WERI-Rb-1 (cell line): Measurements from ENCODE around the gene MYO5A.

Experiments
- DNase-seq: peaks from one replicate; pipeline ENCODE4 v3.0.0-alpha.2; 2020
- H3K27ac ChIP-seq: fragments of 250-450 bp; sonication (Bioruptor Pico); 2 replicates; pipeline ENCODE4 v1.5.1; 2020; ENCODE audit warnings: mild to moderate bottlenecking, moderate library complexity
- H3K27me3 ChIP-seq: fragments of 250-450 bp; sonication (Bioruptor Pico); 2 replicates; pipeline ENCODE4 v1.5.1; 2021; ENCODE audit warnings: mild to moderate bottlenecking, low read depth, moderate library complexity; ENCODE audit not compliant: insufficient read depth, severe bottlenecking
- H3K36me3 ChIP-seq: fragments of 250-450 bp; sonication (Bioruptor Pico); 2 replicates; pipeline ENCODE4 v1.5.1; 2020; ENCODE audit warnings: mild to moderate bottlenecking, moderate library complexity
- H3K4me3 ChIP-seq: 2 replicates; pipeline ENCODE4 v1.5.1; 2011; ENCODE audit warnings: low read depth, mild to moderate bottlenecking, control low read depth, low read length
- H3K9me3 ChIP-seq: fragments of 250-450 bp; sonication (Bioruptor Pico); 2 replicates; pipeline ENCODE4 v1.5.1; 2021; ENCODE audit warnings: mild to moderate bottlenecking, moderate library complexity; ENCODE audit not compliant: severe bottlenecking
- TF ChIP-seq, protein P1 (sequence below): IDR thresholded peaks from 2 replicates; pipeline ENCODE4 v1.5.1; 2011; ENCODE audit warnings: low read depth, mild to moderate bottlenecking, control low read depth, inconsistent platforms, low read length

Gene MYO5A

DNA sequence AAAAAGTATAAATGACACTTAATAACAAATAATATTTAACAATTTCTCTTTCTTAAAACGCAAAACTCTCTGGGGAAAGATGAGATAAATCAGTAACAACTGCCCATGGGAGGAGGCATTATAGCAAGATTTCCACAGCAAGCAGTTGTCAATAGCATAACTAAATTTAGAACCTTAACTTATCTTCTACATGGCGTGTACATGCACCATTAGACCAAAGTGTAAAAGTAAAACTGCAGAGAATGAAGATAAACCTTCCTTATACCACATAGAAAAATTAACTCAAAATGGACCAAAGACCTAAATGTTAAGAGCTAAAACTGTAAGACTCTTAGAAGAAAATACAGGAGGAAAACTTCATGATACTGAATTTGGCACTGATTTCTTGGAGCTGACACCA is 39.9 kb downstream of the MYO5A start:
- Histone ChIP-seq H3K27me3 (no peaks in the 10 kb centered on the region), H3K4me3 (no peak overlapping the region), H3K36me3 (no peaks in the 10 kb centered on the region), H3K9me3 (no peaks in the 10 kb centered on the region), H3K27ac (no peak overlapping the region)
- no peak for DNase-seq
- TF ChIP-seq, protein P1, sequence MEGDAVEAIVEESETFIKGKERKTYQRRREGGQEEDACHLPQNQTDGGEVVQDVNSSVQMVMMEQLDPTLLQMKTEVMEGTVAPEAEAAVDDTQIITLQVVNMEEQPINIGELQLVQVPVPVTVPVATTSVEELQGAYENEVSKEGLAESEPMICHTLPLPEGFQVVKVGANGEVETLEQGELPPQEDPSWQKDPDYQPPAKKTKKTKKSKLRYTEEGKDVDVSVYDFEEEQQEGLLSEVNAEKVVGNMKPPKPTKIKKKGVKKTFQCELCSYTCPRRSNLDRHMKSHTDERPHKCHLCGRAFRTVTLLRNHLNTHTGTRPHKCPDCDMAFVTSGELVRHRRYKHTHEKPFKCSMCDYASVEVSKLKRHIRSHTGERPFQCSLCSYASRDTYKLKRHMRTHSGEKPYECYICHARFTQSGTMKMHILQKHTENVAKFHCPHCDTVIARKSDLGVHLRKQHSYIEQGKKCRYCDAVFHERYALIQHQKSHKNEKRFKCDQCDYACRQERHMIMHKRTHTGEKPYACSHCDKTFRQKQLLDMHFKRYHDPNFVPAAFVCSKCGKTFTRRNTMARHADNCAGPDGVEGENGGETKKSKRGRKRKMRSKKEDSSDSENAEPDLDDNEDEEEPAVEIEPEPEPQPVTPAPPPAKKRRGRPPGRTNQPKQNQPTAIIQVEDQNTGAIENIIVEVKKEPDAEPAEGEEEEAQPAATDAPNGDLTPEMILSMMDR: no peak

DNA sequence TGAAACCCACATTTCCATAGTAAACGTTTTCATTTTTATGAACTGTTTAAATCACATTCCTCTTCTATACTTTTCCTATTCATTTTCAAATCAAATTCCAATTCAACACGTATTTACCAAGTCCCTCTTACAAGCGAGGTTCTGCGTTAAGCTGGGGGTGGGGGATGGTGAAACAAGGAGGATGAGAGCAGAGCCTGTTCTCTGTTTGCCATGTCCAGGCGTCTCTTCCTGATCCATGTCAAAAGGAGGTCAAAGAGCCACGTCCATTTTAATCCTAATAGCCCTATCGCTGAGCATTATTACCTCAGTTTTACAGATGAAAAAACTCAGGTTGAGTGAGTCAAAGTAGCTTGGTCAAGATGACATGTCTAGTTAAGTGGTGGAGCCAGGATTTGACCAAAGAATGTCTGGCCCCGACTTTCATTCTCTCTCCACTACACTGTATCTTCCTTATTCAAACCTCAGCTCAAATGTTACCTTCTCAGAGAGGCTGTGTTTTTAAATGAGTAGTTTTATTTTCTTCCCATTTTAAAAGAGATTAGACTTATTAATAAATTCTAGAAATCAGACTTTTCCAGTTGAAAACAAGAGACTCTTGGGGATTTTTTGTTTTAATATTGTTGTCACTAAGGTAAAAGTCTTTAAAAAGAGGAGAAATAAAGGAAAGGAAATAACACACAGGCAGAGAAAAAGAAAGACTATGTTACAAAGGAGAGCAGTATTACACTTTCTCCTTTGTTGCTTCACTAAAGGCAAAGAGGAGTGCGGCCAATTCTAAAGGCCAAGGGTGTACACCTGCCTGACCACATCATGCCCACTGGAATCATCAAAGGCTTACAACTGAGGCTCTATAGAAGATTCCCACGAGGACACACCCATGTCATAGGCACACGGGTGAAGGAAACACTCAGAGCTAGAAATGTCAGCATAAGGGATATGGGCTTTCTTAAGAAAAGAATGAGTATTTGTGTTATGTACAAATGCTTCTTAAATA is 42.4 kb downstream of the MYO5A start:
- TF ChIP-seq, protein P1: no peak
- H3K4me3 ChIP-seq: no peak overlapping the region

DNA sequence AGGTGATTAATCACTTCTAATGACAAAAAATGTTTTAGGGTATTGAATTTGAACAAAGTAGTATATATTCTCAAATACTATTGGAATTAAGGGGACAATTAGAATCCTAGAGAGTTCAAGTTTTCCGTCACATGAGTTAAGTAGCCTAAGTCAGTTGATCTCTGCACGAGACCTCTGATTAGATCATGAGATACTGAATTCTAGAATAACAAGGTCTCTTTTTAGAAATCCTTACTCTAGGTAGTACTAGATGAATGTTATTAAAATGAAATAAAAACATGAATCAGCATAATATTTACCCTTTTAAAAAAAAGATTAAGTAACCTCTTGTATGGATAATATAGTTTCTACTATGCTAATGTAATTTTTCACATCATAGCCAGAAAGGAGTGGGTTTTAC is 43.4 kb downstream of the MYO5A start:
- Histone ChIP-seq H3K27ac (peak overlapping the region; percentile 48), H3K9me3 (no peaks in the 10 kb centered on the region), H3K27me3 (no peaks in the 10 kb centered on the region), H3K4me3 (no peak overlapping the region), H3K36me3 (no peaks in the 10 kb centered on the region)
- TF ChIP-seq, protein P1: no peak
- no peak for DNase-seq

More for the DNA sequence above, 42.4 kb downstream of the MYO5A start:
- H3K9me3 ChIP-seq: no peaks in the 10 kb centered on the region
- no peaks in the 10 kb centered on the region for H3K36me3 ChIP-seq
- DNase-seq: peak; percentile 73
- H3K27me3 ChIP-seq: no peaks in the 10 kb centered on the region
- peak overlapping the region; percentile 48 for H3K27ac ChIP-seq

DNA sequence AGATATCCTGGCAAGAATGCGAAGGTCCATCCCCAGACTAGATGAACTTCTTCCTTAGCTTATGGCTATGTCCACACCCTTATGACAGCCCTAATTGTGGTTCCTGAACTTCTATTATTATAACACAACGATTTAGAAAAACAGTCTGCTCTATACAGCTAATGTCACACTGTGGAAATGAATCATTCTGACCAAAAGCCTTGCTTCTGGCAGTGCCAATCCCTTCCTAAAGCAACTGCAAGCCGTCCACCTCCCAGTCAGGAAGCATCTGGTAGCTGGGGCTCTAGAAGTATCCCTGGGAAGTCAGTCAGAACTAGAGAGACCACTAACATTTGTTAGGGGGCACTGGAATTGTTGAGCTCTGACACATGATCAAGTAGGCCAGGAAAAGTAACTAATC is 45.0 kb downstream of the MYO5A start:
- TF ChIP-seq, protein P1: no peak
- Histone ChIP-seq H3K27ac (no peak overlapping the region), H3K36me3 (no peaks in the 10 kb centered on the region), H3K9me3 (no peaks in the 10 kb centered on the region), H3K27me3 (no peaks in the 10 kb centered on the region), H3K4me3 (no peak overlapping the region)
- DNase-seq: no peak

DNA sequence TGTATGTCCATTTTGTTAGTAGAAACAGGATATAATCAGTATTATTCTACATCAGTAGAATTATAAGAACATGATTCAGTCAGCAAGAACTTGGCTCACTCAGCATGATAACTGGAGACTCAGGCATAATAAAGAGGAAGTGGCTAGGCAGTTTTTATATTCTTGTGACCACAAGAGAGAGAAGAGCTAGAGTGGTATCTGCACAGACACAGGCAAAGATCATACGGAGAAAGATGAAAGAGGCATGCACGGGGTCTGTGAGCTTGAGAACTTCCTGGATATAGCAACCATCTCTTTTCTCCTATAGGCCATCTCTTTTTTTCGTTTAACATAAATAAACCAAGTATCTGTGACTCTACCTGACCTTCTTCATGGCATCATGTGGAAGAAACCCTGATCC is 46.8 kb downstream of the MYO5A start:
- H3K27ac ChIP-seq: no peak overlapping the region
- H3K36me3 ChIP-seq: no peaks in the 10 kb centered on the region
- no peaks in the 10 kb centered on the region for H3K9me3 ChIP-seq
- no peaks in the 10 kb centered on the region for H3K27me3 ChIP-seq
- H3K4me3 ChIP-seq: no peak overlapping the region
- DNase-seq: no peak
- TF ChIP-seq, protein P1: no peak
